CD4-positive, alpha-beta T cell treated with Interleukin-10 for 1 hour (primary cell): ENCODE measurements around the gene VSNL1.

ENCODE experiments used
- DNase-seq: peaks from one replicate; pipeline ENCODE4 v3.0.0-alpha.2; 2020

The VSNL1 gene

DNA sequence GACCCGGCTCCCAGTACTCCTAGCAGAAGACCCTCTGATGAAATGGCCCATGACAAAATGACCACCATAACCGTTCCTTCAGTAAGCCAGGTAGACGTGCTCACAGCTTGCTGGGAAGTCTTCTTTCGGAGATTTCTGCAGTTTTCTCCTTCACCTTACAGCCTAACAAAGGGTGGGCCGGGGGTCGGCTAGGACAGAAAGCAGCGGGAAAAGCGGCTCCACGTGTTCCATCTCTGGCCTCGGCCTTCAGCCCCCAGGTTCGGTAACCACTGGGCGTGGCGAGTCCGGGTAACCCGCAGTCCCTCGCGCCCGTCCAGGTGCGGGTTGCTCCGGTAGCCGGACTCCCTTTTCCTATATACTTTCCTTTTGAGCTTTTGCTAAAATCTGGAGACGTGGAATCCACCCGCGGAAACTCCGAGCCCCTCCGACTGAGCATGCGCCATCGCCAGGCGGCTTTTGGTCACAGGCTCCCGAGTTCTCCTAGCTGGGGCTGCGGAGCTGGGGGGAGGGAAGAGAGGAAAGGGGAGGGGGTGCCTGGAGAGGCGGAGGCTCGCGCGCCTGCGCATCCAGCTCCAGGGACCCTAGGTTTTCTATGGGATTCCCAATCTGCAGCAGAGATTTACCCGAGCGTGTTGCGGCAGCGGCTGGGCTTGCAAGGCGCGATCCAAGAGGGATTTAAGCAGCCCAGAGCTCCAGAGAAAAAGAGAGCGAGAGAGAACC lies at the start of gene VSNL1:
VSNL1 (plus strand) TSS at position 604 of the 720 bp plus-strand sequence. CDS start 51,379 bp downstream, outside the sequence.
- DNase-seq: no peak

DNA sequence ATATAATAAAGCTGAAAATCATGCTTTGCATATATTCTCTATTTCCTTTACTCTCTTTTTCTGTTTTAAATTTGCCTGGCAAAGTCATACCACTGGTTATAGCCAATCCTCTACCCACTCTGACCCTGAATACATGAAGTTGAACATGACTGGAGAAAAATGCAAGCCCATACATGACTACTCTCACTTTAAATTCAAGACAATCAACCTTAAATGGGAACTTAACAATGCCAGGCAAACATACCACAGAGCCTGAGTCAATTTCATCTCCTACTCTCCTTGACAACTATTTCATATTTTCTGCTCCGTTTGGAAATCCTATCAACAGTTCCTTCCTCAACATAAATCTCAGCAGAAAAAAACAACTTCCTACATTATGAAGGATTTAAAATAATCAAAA lies 44.9 kb upstream of the VSNL1 start:
- no peak for DNase-seq

DNA sequence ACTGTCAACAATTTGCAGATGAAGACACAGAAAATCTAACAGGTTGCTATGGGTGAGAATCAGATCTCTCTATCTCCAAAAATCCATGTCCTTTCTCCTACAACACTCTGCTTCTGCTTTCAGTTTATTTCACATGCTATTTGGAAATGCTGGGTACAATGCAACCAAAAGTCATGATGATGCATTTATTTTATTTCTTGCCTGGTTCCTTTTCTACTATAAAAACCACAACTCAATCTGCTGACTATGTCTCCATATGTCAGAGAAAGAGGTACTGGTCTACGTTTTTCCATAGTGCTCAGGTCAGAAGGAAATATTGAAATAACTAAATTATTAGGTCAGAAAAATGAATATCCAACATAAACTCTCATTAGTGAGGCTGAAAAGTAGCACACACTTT lies 42.8 kb upstream of the VSNL1 start:
- DNase-seq: no peak

DNA sequence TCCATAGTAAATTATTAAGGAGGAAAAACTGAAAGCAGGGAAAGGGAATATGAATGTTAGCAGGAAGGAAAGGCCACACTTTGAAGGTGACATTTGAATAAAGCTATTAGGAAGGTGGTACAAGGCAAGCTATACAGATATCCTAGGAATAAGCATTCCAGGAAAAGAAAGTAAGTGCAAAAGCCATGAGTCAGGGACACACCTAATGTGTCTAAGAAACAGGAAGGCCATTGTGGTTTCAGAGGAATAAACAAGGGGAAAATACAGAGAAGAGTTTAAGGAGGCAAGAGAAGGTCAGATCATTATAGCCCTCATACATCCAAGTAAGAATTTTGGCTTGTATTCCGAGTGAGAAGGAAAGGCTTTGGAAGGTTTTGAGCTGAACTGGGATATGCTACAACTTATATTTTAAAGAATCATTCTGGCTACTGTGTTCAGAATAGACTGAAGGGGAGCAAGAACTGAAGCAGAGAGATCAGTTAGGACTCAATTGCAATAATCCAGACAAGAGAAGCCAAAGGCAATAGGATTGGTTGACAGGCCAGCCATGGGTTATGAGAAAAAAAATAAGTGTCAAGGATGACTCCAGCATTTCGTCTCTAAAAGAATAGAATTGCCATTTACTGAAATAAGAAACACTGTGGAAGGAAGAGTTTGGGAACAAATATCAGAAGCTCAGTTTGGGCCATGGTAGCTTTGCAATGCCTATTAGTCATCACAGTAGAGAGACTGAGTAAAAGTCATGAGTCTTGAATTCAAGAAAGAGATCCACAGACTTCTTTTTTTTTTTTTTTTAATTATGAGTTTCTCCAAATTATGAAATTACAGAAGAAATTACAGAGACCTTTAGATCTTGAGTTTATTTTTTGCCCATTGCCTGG lies 33.5 kb upstream of the VSNL1 start:
- no peak for DNase-seq

DNA sequence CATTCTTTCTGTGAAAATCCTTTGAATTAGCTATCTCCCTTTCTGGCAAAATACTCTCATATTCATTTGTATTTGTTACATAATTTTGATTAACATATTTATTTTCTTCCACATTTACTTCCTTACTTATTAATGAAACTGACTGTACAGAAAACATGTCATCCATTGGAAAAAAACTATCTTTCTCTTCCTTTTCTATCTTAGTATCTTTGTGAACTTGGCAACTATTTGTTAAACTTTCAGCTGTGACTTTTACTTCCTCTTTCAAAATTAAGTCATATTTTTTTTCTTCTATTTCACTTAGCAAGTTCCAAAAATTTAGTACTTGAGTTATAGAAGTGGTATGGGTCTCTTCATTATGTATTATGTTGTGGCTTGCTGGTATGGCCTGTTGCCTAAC lies 24.8 kb upstream of the VSNL1 start:
- DNase-seq: no peak

DNA sequence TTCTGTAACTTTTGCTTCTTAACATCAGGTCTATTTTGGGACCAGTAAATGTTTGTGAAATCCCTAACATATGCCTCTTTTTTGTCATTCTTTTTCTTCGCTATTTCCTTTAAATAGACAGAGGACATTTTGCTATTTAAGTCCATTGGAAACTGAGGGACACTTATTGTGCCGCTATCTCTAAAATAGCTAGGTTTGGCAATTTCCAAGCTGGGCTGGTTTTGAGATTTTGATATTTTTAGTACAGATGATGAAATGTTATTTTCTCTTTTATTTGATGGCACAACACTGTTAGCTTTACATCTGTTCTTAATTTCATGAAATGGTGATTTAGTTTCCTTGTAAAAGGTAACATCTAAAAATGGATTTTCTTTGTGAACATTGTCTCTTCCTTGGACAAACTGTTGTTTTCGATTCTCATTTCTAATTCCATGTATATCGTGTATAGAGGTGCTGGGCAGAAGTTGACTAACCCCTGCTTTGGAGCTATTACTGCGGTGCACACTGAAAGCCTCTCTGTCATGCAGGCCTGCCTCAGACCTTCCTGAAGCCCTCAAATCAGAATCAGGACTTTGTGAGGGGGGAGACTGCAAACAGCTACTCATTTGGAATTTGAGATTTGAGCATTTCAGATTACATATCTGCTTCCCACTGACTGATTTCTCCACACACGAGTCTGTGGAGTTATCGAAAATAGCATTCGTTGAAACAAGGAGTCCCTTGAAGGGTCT lies 22.9 kb upstream of the VSNL1 start:
- no peak for DNase-seq

DNA sequence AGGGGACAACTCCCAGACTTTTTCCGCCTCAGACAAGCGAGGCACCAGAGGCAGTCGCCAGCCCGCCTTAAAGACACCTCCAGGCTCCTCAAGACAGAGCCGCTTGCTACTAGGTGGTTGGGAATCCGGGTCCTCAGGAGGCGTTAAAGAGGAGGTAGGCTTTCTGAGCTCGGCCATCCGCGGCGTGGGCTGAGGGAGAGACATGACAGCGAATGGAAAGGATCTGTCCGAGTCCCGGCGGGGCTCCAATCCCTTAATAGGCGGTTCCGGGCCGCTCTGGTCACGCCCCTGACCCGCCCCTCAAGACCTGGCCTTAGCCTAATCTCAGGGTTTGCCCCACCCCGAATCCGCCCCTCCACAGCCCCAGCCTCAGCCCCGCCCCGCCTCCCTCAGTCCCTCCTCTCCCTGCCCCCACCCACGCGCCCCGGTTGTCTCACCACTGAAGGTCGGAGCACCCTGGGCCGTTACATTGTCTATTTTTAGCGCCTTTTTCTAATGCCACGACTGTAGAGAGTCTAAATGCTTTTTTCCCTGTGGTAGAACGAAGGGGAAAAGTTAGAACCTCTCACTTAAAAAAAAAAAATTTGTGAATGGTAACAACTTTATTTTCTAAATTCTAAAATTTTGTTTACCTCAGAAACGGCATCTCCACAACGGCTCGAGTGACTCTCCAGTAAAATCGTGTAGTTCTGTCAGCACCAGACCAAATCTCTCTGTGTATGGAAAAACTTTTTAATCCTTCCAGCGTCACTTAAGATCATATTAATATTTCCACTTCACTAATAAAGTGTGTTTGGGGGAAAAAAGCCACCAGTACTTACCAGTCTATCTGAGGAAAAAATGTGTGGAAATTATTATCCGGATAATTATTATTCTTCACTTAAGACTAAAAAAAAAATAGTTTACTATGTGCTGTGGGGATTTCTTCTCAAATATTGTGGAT lies 22.0 kb upstream of the VSNL1 start, which contains the start of gene RAD51AP2:
RAD51AP2 (minus strand) TSS at position 229 of the 943 bp plus-strand sequence; CDS start at position 204, 25 bp downstream.
- DNase-seq: no peak

DNA sequence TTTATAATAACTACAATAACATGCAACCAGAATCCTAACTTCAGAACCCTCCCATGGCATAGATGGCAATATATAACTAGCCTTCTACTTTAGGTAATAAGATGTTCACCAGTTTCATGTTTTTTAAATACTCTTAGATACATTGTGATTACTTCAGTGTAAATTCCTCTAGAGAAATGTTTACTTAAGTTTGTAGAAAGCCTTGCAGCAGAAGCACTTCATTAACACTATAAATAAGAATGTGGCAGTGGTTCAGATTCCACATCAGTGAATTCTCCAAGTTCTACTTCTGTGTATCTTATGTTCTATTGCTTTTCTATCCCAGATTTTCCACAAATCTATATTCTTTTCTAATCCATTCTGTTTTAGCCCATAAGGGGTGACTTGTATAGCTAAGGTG lies 21.0 kb upstream of the VSNL1 start:
- no peak for DNase-seq

DNA sequence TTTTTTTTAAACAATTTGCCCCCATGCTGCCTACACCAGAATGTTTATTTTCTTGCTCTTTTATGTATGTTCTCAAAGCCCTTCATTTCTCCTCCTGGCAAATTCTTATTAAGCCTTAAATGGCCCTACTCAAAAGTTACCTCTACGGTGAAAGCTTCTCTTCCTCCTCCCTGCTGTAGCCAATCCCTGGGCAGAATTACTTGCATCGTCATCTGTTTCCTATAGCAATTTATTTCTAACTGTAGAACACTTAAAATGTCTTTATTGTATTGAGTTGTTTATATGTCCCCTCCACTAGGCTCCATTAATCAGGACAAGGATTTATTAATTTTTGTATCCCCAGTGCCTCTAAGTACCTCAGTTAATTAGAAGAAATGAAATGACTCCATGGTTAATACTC lies 19.7 kb upstream of the VSNL1 start:
- DNase-seq: no peak

DNA sequence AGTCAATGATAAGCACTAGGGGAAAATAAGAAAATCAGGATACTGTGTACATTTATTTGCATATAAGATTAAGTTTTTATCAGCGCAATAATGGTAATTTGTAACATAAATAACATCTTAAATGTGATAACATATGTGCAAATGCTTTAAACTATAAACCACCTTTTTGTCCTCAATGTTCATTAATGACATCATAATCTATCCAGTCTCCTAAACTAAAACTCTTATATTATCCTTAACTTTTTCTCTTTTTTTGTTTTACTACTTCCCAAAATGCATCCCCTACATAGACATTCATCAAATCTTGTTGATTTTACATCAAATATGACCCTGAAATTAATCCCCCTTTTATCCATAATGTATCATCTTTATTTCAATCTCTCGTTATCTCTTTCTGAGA lies 18.9 kb upstream of the VSNL1 start:
- no peak for DNase-seq

DNA sequence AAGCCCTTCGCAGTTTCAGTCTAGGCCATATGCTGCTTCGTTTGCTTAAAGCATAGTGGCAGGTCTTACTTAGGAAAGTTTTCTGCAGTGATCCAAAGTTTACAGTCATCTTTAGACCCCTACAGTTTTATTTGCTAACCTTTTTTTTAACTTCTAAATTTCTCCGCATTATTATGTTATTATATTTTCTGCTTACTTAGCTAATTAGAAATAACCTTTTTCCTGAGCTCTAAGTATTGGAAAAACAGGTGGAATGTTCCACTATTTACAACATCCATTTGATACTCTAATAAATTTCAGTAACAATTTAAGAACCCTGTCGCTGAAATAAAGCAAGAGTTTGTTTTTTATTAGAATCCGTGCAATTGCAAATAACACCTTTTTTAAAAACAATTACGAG lies 18.2 kb upstream of the VSNL1 start:
- no peak for DNase-seq

DNA sequence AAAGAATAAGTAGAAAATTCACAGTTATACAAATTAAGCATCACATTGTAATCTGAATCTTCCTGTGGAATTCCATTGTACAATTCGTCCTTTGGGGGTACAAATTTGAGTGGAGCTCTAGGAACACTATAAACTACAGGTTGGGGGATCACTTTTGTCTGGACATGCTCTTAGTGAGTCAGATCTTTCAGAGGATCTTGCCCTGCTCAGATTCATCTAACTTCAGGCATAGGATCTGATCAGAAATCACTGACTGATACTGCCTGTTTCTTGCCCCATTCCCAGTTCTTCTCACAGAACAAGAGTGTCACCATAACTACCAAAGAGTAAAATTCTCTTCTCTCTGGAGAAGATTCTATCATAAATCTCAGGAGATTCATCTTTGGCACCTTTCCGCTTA lies 10.7 kb upstream of the VSNL1 start:
- DNase-seq: no peak

DNA sequence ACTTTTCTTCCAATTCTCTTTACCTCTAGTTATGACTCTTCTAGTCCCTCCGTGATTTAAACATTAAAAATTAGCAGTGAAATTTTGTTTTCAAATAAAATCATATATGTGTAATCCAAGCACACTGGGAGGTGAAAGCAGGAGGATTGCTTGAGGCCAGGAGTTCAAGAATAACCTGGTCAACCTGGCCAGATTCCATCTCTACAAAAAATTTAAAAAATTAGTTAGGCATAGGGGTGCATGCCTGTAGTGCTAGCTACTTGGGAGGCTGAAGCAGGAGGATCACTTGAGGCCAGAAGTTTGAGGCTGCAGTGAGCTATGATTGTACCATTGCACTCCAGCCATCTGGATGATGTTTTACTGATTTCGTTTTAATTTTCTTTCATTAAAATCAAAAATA lies 7.0 kb upstream of the VSNL1 start:
- DNase-seq: no peak

DNA sequence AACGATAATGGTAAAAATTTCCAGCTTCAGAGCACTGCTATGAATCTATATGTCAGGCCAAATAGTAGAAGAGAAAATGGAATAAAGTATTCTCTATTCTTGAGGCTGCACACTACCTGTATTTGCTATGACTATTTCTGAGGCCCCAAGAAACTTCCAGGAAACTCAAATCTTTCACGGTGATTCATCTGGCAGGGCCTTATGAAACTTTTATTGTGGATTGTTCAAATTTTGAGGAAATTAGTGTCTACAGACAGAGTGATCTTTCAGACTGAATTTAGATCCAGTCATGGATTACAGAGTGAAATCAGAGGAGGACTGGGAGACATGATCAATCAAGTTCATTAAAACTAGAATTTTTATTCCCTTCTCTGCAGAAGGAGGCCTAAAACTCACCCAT lies 4.1 kb upstream of the VSNL1 start:
- DNase-seq: no peak

DNA sequence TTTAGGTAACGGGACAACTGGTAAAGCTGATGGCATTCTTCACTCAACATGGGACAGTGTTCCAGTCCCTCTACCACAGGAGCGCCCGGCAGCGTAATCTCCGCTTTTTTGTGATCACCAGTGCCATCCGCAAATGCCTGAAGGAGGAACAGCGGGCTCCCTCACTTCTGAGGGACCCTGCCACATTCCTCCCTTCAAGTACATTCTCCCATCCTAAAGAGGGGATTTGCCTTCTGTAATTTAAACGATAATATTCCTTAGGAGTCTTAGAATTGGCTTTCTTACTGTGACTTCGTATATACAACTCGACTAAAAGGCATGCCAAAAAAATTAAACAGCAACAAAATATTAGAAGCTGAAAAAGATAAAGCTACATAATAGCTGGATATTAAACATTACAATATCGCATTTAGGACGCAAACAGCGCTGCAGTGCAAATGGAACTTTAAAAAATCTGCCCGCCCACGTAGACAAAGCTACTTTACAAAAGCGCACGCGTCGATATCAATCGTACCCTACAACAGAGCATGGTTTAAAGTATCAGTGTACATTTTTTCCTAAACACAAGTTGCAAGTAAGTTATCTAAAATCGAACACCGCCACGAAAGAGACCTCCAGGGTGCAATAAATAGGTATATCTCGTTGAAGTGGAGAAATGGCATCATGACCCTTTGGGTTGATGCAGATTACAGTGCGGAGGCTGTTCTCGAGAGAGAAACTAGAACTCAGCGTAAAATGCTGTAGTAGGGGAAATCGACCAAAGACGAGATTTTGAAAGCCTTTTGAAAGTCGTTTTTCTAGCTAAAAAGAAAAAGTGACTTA lies 2.3 kb upstream of the VSNL1 start:
- no peak for DNase-seq

DNA sequence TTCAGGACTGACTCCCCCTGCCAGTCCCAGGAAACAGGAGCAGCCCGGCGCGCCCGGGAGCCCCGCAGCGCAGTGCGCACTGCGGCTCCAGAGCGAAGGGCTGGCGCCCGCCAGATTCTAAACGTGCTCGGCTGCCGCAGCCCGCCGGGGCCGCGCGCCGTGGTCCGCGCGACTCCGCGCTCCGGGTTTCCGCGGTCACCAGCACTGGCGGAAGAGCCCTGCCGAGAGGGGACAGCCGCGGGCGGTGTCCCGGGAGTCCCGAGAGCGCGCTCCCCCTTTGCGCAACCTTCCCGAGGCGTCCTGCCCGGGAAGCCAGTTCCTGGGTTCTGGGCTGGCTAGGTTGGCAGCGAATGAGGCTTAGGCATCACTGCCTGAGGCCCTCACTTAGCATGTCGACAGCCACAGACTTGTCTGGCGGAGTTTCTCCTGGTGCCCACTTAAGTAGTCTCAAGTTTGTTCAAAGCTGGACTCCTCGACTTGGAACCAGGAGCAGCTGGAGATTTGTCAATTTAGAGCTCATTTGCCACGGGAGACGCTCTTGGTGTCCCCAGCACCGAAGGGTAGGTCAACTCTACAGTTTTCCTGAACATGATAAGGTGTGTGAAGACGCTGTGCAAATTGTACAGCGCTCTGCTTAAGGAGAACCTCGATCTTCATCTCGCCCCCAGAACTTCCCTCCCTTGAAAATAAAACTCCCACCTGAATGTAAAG lies 1.5 kb upstream of the VSNL1 start:
- DNase-seq: no peak

DNA sequence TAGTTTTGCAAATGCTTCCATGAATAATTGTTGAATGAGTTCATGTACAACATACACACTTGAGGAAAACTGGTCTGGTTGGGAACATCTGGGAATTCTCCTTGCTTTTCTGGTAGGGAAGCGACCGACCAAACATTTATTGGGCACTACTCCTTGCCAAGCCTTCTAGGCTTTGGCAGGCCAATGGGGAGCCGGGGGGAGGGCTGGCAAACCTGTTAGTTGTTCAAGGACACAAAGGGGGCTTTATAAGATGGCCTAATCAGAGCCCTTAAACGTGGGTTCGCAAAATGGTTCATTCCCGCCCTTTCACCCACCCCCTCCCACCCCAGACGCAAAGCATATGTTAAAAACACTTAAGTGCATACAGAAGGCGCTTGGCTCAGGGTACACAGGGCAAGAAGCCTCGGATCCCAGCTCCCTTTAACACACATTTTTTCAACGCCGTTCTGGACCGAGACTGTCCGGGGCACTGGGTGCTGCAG lies 844 bp upstream of the VSNL1 start:
- no peak for DNase-seq

DNA sequence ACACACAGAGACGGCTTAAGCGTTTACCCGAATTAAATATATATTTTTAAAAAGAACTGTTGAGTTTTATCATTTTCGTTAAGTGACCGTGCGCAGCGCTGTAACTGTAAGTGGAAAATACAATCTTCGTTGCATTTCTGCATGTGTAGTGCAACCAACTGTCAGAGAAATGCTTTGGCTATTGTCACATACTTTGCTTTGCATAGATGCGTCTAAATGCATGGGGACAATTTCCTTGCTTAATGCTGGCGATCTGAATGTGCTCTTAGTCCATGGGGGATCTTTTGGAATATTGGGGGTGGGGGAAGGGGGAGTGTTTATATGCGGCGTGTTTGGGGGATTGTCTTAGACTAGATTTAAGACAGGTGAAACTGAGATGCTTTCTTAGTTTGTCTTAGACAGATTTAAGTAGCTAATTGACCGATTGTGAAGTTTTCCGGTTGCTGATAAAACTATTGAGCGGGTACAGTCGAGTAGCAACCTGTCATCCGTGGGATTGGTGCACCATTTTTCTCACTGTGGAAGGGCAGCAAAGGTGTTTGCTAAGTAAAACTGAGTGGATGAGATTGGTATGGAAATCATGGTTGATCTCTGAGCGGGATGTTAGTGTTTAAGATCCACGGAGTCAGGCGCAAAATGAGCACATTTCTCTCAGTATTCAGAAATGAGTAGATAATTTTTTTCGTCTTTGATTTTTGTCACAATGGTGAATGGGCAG lies 476 bp downstream of the VSNL1 start:
- no peak for DNase-seq

DNA sequence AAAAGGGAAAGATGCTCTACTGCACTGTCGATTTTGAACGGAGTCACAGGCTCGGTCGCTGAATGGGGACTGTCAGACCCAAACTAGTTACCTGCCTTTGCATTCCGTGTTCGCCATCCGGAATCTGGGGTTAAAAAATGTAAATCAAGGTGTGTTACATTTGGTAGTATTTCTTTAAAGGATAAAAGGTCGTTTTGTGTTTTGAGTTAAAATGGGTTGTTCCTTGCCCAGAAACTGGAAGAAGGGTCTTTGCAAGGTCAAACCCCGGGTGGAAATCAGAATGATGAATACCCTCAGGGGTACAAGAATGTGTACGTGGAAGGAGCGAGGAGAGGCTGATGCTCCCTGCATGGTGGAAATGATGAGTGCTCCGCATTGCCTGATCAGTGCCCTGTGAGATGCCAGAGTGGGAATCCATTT lies 1.0 kb downstream of the VSNL1 start:
- DNase-seq: no peak

DNA sequence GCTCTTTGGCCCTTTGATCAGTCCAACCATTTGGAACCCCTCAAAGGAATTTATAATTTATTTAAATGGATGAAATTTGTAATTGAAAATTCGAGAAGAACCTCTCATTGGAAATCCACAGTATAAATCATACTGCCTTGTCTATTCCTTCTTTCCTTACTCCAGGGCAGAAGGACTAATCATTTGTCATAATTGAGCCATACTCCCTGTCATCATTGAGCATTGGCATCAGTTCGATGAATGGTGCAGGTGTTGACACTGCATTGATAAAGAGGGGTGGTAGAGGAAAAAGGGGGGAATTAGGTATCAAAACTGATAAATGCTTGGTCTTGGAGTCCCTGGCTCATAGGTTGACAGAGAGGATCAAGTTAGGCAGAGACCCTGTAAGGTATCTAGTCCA lies 2.0 kb downstream of the VSNL1 start:
- no peak for DNase-seq
